ENCODE data around the gene EEIG2. TPM values are rescaled to one million over a fixed set of nuclear protein-coding genes. Genes with fewer than 3 reads are reported as not detected.

The EEIG2 gene
- total RNA-seq, 1 donor from 2014 or later, result 56.7 TPM

Other genes starting within 250 kb of the EEIG2 start
- not detected for gene NBPF6, start 109.8 kb upstream of the EEIG2 start, total RNA-seq
- 35.5 TPM for gene HENMT1, start 101.0 kb downstream of the EEIG2 start, total RNA-seq
- 20.8 TPM for gene PRPF38B, start 132.2 kb downstream of the EEIG2 start, total RNA-seq
- gene FNDC7, start 152.8 kb downstream of the EEIG2 start, total RNA-seq, result under 0.01 TPM
- gene STXBP3, start 186.6 kb downstream of the EEIG2 start, total RNA-seq, result 31.0 TPM